IPS-15b (cell line): ENCODE results near the gene SMARCD2.
A peak's percentile ranks its signal among the peaks of the same experiment; 100 is the strongest.

Experiments
- H3K27me3 ChIP-seq: one replicate; pipeline ENCODE4 v1.6.1; 2013; ENCODE audit warnings: low read length; ENCODE audit not compliant: control insufficient read depth, insufficient read depth
- H3K36me3 ChIP-seq: one replicate; pipeline ENCODE4 v1.6.1; 2013; ENCODE audit warnings: low read length; ENCODE audit not compliant: control insufficient read depth, insufficient read depth
- H3K4me1 ChIP-seq: one replicate; pipeline ENCODE4 v1.6.1; 2013; ENCODE audit warnings: mild to moderate bottlenecking, low read length; ENCODE audit not compliant: control insufficient read depth, insufficient read depth
- H3K4me3 ChIP-seq: one replicate; pipeline ENCODE4 v1.5.1; 2013; ENCODE audit warnings: low read depth, low read length
- H3K9ac ChIP-seq: one replicate; pipeline ENCODE4 v1.6.1; 2013; ENCODE audit warnings: low read depth, mild to moderate bottlenecking, low read length
- H3K9me3 ChIP-seq: one replicate; pipeline ENCODE4 v1.6.1; 2013; ENCODE audit warnings: mild to moderate bottlenecking, low read length; ENCODE audit not compliant: control insufficient read depth, insufficient read depth

The SMARCD2 gene

GRCh38 chr17:63836811-63837210 lies 5.7 kb downstream of the SMARCD2 start:
- Histone ChIP-seq H3K4me3 (no peak overlapping the region), H3K36me3 (peaks cover 27% of the 10 kb centered on the region), H3K9ac (no peak overlapping the region), H3K4me1 (peaks cover 12% of the 10 kb centered on the region), H3K9me3 (no peaks in the 10 kb centered on the region), H3K27me3 (no peaks in the 10 kb centered on the region)

GRCh38 chr17:63835167-63835720 lies 7.2 kb downstream of the SMARCD2 start:
- Histone ChIP-seq H3K9me3 (no peaks in the 10 kb centered on the region), H3K36me3 (peaks cover 43% of the 10 kb centered on the region), H3K4me1 (peaks cover 8% of the 10 kb centered on the region), H3K27me3 (no peaks in the 10 kb centered on the region), H3K9ac (no peak overlapping the region), H3K4me3 (no peak overlapping the region)

- H3K36me3 ChIP-seq: peaks cover 49% of the 10 kb centered on the region
- no peaks in the 10 kb centered on the region for H3K9me3 ChIP-seq
- no peak overlapping the region for H3K9ac ChIP-seq
- no peak overlapping the region for H3K4me3 ChIP-seq
- peaks cover 8% of the 10 kb centered on the region for H3K4me1 ChIP-seq
- no peaks in the 10 kb centered on the region for H3K27me3 ChIP-seq
Measured at GRCh38 chr17:63834431-63835166, 7.9 kb downstream of the SMARCD2 start.

- Histone ChIP-seq H3K9me3 (no peaks in the 10 kb centered on the region), H3K4me3 (no peak overlapping the region), H3K4me1 (peaks cover 6% of the 10 kb centered on the region), H3K27me3 (no peaks in the 10 kb centered on the region), H3K36me3 (peaks cover 52% of the 10 kb centered on the region), H3K9ac (no peak overlapping the region)
Measured at GRCh38 chr17:63833741-63834373, 8.6 kb downstream of the SMARCD2 start.

GRCh38 chr17:63833026-63833740 lies 9.3 kb downstream of the SMARCD2 start:
- Histone ChIP-seq H3K4me3 (no peak overlapping the region), H3K27me3 (no peaks in the 10 kb centered on the region), H3K4me1 (peaks cover 4% of the 10 kb centered on the region), H3K9me3 (no peaks in the 10 kb centered on the region), H3K36me3 (peaks cover 52% of the 10 kb centered on the region), H3K9ac (no peak overlapping the region)

- Histone ChIP-seq H3K9ac (no peak overlapping the region), H3K4me1 (peaks cover 3% of the 10 kb centered on the region), H3K4me3 (no peak overlapping the region), H3K9me3 (no peaks in the 10 kb centered on the region), H3K27me3 (no peaks in the 10 kb centered on the region), H3K36me3 (peaks cover 52% of the 10 kb centered on the region)
Measured at GRCh38 chr17:63832455-63832854, 10.0 kb downstream of the SMARCD2 start.

- H3K36me3 ChIP-seq: peaks cover 52% of the 10 kb centered on the region
- H3K4me3 ChIP-seq: no peak overlapping the region
- peaks cover 3% of the 10 kb centered on the region for H3K4me1 ChIP-seq
- no peak overlapping the region for H3K9ac ChIP-seq
- no peaks in the 10 kb centered on the region for H3K27me3 ChIP-seq
- H3K9me3 ChIP-seq: no peaks in the 10 kb centered on the region
Measured at GRCh38 chr17:63832014-63832413, 10.5 kb downstream of the SMARCD2 start.

- Histone ChIP-seq H3K27me3 (no peaks in the 10 kb centered on the region), H3K4me1 (peaks cover 3% of the 10 kb centered on the region), H3K36me3 (peaks cover 50% of the 10 kb centered on the region), H3K9ac (no peak overlapping the region), H3K4me3 (no peak overlapping the region), H3K9me3 (no peaks in the 10 kb centered on the region)
Measured at GRCh38 chr17:63831505-63831904, 11.0 kb downstream of the SMARCD2 start.

GRCh38 chr17:63830904-63831491 lies 11.5 kb downstream of the SMARCD2 start:
- H3K4me3 ChIP-seq: no peak overlapping the region
- no peak overlapping the region for H3K9ac ChIP-seq
- H3K36me3 ChIP-seq: peaks cover 50% of the 10 kb centered on the region
- no peaks in the 10 kb centered on the region for H3K27me3 ChIP-seq
- H3K9me3 ChIP-seq: no peaks in the 10 kb centered on the region
- H3K4me1 ChIP-seq: peaks cover 3% of the 10 kb centered on the region

GRCh38 chr17:63830278-63830677 lies 12.2 kb downstream of the SMARCD2 start:
- H3K9me3 ChIP-seq: no peaks in the 10 kb centered on the region
- no peak overlapping the region for H3K9ac ChIP-seq
- H3K4me1 ChIP-seq: peaks cover 3% of the 10 kb centered on the region
- H3K4me3 ChIP-seq: no peak overlapping the region
- peaks cover 54% of the 10 kb centered on the region for H3K36me3 ChIP-seq
- no peaks in the 10 kb centered on the region for H3K27me3 ChIP-seq

GRCh38 chr17:63828936-63829335 lies 13.5 kb downstream of the SMARCD2 start:
- peak overlapping the region; percentile 96 for H3K4me3 ChIP-seq
- H3K9me3 ChIP-seq: no peaks in the 10 kb centered on the region
- no peaks in the 10 kb centered on the region for H3K27me3 ChIP-seq
- no peak overlapping the region for H3K9ac ChIP-seq
- H3K36me3 ChIP-seq: peaks cover 60% of the 10 kb centered on the region
- H3K4me1 ChIP-seq: peaks cover 3% of the 10 kb centered on the region
